Measurements from ENCODE around the gene NEK2. TPM values are rescaled to one million over a fixed set of nuclear protein-coding genes. Genes with fewer than 3 reads are reported as not detected.
A peak's percentile ranks its signal among the peaks of the same experiment; 100 is the strongest.

NEK2 gene
- total and polyA plus RNA-seq, 4 donors, result 0.61 to 5.9 (median 0.83) TPM

DNA sequence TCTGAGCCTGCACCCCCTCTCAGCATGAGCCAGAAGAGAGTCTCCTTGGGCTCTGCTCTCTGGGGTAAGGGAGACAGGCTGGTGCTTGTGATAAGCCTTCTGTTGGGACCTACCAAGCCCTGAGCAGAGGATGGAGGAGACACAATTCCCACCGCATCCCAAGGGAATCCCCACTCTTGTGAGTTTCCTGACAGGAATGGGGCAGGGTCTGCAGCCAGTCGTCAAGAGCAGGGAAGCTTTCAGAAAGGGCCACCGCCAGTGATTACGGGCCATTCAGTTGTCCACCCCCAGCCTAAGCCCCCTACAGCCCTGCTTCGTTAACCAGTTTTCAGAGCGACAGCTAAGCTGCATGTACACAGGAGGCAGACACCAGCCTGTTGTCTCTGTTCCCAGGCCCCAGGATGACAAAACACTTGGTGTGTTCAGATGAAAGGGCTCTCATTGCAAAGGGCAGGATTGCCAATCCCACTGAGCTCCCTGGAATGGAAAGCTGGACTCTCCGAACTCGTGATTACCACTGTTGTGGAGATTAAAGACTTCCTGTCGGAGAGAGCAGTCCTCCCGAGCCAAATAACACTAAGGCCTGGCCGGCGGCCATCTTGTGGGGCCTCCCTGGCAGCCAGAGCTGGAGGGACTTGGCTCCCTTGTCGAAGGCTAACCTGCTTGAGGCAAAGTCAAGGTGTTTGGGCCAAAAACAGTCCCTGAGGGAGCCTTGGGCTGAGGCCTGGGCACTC is 59.0 kb downstream of the NEK2 start:
- Histone ChIP-seq H3K27ac (ENCODE audit: low read depth in 1 of 2, low read length in 1 of 2) (no peak overlapping the region), H3K9me3 (ENCODE audit: control insufficient read depth in 4 of 4, insufficient read depth in 3 of 4, low read length in 3 of 4) (no peaks in the 10 kb centered on the region), H3K27me3 (ENCODE audit: control insufficient read depth in 3 of 3, insufficient read depth in 3 of 3, low read length in 2 of 3) (peaks cover 0 to 4% (median 0%) of the 10 kb centered on the region in 3 donors), H3K4me1 (ENCODE audit: control insufficient read depth in 5 of 5, insufficient read depth in 5 of 5, low read length in 5 of 5) (peaks cover 0 to 11% (median 3%) of the 10 kb centered on the region in 5 donors), H3K36me3 (ENCODE audit: control insufficient read depth in 4 of 4, insufficient read depth in 4 of 4, low read length in 4 of 4) (no peaks in the 10 kb centered on the region), H3K4me3 (no peak overlapping the region), H3K9ac (ENCODE audit: insufficient read depth in 1 of 2, low read length in 2 of 2) (no peak overlapping the region)
- ATAC-seq (ENCODE audit: insufficient read depth, low FRiP score), result no peak
- no peak for TF ChIP-seq CTCF (IDR thresholded peaks at IDR 0.05; ENCODE audit: control extremely low read depth, extremely low read depth)
- DNase-seq, result peak; percentile 82 to 93 (median 91)
- 77 to 83% methylated on average over 13 of the region's 13 CpGs for WGBS, 2 donors

GRCh38 chr1:211614615-211615014 is 60.8 kb downstream of the NEK2 start:
- no peak for TF ChIP-seq CTCF (IDR thresholded peaks at IDR 0.05; ENCODE audit: control extremely low read depth, extremely low read depth)
- WGBS, 2 donors, result 82 to 92% methylated on average over 11 of the region's 11 CpGs

DNA sequence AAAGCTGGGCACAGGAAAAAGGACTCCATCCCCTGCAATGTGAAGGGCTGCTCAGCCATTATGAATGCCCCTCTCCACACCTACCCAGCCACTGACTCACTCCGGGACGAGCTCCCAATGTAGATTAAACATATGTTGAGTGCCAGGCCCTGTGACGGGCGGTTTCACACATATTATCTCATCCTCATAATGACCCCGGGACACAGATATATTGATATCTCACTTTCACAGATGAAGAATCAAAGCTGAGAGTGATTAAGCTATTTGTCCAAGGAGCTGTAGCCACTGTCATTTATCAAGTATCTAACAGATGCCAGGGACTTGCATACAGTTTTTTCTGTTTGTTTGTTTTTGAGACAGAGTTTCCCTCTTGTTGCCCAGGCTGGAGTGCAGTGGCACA is 61.5 kb downstream of the NEK2 start:
- H3K9ac ChIP-seq (ENCODE audit: insufficient read depth in 1 of 2, low read length in 2 of 2), result no peak overlapping the region
- peaks cover 0 to 15% (median 3%) of the 10 kb centered on the region in 5 donors for H3K4me1 ChIP-seq (ENCODE audit: control insufficient read depth in 5 of 5, insufficient read depth in 5 of 5, low read length in 5 of 5)
- no peaks in the 10 kb centered on the region for H3K36me3 ChIP-seq (ENCODE audit: control insufficient read depth in 4 of 4, insufficient read depth in 4 of 4, low read length in 4 of 4)
- ATAC-seq (ENCODE audit: insufficient read depth, low FRiP score), result no peak
- H3K27ac ChIP-seq (ENCODE audit: low read depth in 1 of 2, low read length in 1 of 2), result no peak overlapping the region
- TF ChIP-seq CTCF (IDR thresholded peaks at IDR 0.05; ENCODE audit: control extremely low read depth, extremely low read depth), result no peak
- DNase-seq, result no peak
- peaks cover 0 to 4% (median 0%) of the 10 kb centered on the region in 3 donors for H3K27me3 ChIP-seq (ENCODE audit: control insufficient read depth in 3 of 3, insufficient read depth in 3 of 3, low read length in 2 of 3)
- WGBS, 2 donors, result 85% methylated on average over 5 of the region's 5 CpGs
- H3K9me3 ChIP-seq (ENCODE audit: control insufficient read depth in 4 of 4, insufficient read depth in 3 of 4, low read length in 3 of 4), result no peaks in the 10 kb centered on the region
- no peak overlapping the region for H3K4me3 ChIP-seq

More at GRCh38 chr1:211614615-211615014, 60.8 kb downstream of the NEK2 start:
- Histone ChIP-seq H3K9ac (ENCODE audit: insufficient read depth in 1 of 2, low read length in 2 of 2) (no peak overlapping the region), H3K27me3 (ENCODE audit: control insufficient read depth in 3 of 3, insufficient read depth in 3 of 3, low read length in 2 of 3) (peaks cover 0 to 4% (median 0%) of the 10 kb centered on the region in 3 donors), H3K9me3 (ENCODE audit: control insufficient read depth in 4 of 4, insufficient read depth in 3 of 4, low read length in 3 of 4) (no peaks in the 10 kb centered on the region), H3K4me1 (ENCODE audit: control insufficient read depth in 5 of 5, insufficient read depth in 5 of 5, low read length in 5 of 5) (peaks cover 0 to 15% (median 3%) of the 10 kb centered on the region in 5 donors), H3K4me3 (no peak overlapping the region), H3K36me3 (ENCODE audit: control insufficient read depth in 4 of 4, insufficient read depth in 4 of 4, low read length in 4 of 4) (no peaks in the 10 kb centered on the region), H3K27ac (ENCODE audit: low read depth in 1 of 2, low read length in 1 of 2) (no peak overlapping the region)
- no peak for DNase-seq
- ATAC-seq (ENCODE audit: insufficient read depth, low FRiP score), result no peak
